ENCODE data around the gene WNT1. TPM values are rescaled to one million over a fixed set of nuclear protein-coding genes. Genes with fewer than 3 reads are reported as not detected.

Gene WNT1
- polyA plus RNA-seq, 1 donor from 2014 or later: not detected

DNA sequence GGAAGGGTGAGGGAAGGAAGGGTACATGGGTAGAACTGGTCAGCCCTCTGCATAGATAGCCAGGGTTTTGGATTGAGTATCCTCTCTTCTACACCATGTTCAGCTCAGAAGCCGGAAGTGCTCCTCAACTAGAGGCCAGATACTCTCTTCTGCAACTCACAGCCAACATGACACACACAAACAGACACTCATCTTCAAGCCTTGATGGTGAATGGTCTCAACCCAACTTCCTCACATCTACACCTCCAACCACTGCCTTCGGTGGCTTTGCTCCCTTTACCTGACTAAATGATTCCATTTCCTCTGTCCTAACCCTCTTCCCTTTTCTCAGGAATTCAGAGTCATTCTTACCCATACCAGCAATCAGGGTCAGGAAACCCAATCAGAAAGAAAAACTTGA is 45.2 kb upstream of the WNT1 start:
- no peak for TF ChIP-seq EZH2 (IDR thresholded peaks at IDR 0.05; ENCODE audit: borderline replicate concordance, insufficient read depth, low read length, poor library complexity, severe bottlenecking)
- TF ChIP-seq POLR2AphosphoS5 (IDR thresholded peaks at IDR 0.05): no peak
- TF ChIP-seq MXI1 (conservative IDR thresholded peaks at IDR 0.05; ENCODE audit: poor library complexity, severe bottlenecking): no peak
- TF ChIP-seq, protein P1, sequence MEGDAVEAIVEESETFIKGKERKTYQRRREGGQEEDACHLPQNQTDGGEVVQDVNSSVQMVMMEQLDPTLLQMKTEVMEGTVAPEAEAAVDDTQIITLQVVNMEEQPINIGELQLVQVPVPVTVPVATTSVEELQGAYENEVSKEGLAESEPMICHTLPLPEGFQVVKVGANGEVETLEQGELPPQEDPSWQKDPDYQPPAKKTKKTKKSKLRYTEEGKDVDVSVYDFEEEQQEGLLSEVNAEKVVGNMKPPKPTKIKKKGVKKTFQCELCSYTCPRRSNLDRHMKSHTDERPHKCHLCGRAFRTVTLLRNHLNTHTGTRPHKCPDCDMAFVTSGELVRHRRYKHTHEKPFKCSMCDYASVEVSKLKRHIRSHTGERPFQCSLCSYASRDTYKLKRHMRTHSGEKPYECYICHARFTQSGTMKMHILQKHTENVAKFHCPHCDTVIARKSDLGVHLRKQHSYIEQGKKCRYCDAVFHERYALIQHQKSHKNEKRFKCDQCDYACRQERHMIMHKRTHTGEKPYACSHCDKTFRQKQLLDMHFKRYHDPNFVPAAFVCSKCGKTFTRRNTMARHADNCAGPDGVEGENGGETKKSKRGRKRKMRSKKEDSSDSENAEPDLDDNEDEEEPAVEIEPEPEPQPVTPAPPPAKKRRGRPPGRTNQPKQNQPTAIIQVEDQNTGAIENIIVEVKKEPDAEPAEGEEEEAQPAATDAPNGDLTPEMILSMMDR (IDR thresholded peaks at IDR 0.05; ENCODE audit: poor library complexity, severe bottlenecking): no peak
- no peak for TF ChIP-seq TAF1 (IDR thresholded peaks at IDR 0.05; ENCODE audit: low read depth)
- no peak for TF ChIP-seq EP300 (conservative IDR thresholded peaks at IDR 0.05; ENCODE audit: poor library complexity, severe bottlenecking)
- TF ChIP-seq SMC3 (conservative IDR thresholded peaks at IDR 0.05; ENCODE audit: poor library complexity): no peak
- TF ChIP-seq, protein P2, sequence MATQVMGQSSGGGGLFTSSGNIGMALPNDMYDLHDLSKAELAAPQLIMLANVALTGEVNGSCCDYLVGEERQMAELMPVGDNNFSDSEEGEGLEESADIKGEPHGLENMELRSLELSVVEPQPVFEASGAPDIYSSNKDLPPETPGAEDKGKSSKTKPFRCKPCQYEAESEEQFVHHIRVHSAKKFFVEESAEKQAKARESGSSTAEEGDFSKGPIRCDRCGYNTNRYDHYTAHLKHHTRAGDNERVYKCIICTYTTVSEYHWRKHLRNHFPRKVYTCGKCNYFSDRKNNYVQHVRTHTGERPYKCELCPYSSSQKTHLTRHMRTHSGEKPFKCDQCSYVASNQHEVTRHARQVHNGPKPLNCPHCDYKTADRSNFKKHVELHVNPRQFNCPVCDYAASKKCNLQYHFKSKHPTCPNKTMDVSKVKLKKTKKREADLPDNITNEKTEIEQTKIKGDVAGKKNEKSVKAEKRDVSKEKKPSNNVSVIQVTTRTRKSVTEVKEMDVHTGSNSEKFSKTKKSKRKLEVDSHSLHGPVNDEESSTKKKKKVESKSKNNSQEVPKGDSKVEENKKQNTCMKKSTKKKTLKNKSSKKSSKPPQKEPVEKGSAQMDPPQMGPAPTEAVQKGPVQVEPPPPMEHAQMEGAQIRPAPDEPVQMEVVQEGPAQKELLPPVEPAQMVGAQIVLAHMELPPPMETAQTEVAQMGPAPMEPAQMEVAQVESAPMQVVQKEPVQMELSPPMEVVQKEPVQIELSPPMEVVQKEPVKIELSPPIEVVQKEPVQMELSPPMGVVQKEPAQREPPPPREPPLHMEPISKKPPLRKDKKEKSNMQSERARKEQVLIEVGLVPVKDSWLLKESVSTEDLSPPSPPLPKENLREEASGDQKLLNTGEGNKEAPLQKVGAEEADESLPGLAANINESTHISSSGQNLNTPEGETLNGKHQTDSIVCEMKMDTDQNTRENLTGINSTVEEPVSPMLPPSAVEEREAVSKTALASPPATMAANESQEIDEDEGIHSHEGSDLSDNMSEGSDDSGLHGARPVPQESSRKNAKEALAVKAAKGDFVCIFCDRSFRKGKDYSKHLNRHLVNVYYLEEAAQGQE (IDR thresholded peaks at IDR 0.05; ENCODE audit: borderline replicate concordance): no peak
- no peak for TF ChIP-seq RAD21 (conservative IDR thresholded peaks at IDR 0.05)
- Histone ChIP-seq H3K36me3 (ENCODE audit: insufficient read depth, low read length) (peaks cover 7% of the 10 kb centered on the region), H3K4me2 (ENCODE audit: low read length) (no peak overlapping the region), H3K4me3 (ENCODE audit: low read length) (no peak overlapping the region), H3K9me3 (ENCODE audit: low read length) (no peaks in the 10 kb centered on the region), H4K20me1 (ENCODE audit: insufficient read depth) (no peaks in the 10 kb centered on the region), H3K79me2 (replicated peaks; ENCODE audit: insufficient read depth, low read length) (no peaks in the 10 kb centered on the region), H2AFZ (ENCODE audit: low read depth, low read length) (no peak overlapping the region), H3K27me3 (ENCODE audit: insufficient read depth, low read depth, low read length) (no peaks in the 10 kb centered on the region), H3K9me2 (ENCODE audit: insufficient read depth, low read length) (no peaks in the 10 kb centered on the region), H3K9ac (ENCODE audit: low read length) (no peak overlapping the region), H3F3A (ENCODE audit: insufficient read depth, low read length, poor library complexity, severe bottlenecking) (no peaks in the 10 kb centered on the region), H3K27ac (ENCODE audit: low read length) (no peak overlapping the region)

DNA sequence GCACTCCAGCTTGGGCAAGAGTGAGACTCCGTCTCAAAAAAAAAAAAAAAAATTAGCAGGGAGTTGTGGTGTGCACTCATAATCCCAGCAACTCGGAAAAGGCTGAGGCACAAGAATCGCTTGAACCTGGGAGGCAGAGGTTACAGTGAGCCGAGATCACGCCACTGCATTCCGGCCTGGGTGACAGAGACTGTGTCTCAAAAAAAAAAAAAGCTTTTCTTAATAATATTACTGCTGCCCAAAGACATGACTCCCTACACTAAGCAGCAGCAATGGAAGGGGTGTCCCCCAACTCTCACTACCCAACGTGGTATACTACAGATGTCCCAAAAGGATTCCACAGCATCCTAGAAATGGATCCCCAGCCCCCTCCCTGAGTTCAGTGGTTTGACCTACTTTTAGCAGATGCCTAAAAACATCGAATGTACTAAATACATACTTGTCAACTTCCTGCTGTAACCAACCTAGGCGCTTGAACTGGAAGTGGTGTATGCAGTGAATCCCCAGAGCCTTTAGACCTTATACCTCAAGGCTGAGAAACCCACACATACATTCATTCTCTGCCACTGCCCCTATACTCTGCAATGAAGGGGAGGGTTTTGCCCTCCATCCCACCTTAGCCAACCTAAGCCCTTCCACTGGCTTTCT is 44.3 kb upstream of the WNT1 start:
- H3K4me3 ChIP-seq (ENCODE audit: low read length): no peak overlapping the region
- H2AFZ ChIP-seq (ENCODE audit: low read depth, low read length): no peak overlapping the region
- no peak overlapping the region for H3K9ac ChIP-seq (ENCODE audit: low read length)
- H3K9me2 ChIP-seq (ENCODE audit: insufficient read depth, low read length): no peaks in the 10 kb centered on the region
- peaks cover 7% of the 10 kb centered on the region for H3K36me3 ChIP-seq (ENCODE audit: insufficient read depth, low read length)
- H4K20me1 ChIP-seq (ENCODE audit: insufficient read depth): no peaks in the 10 kb centered on the region
- TF ChIP-seq EP300 (conservative IDR thresholded peaks at IDR 0.05; ENCODE audit: poor library complexity, severe bottlenecking): no peak
- H3K4me2 ChIP-seq (ENCODE audit: low read length): no peak overlapping the region
- H3K27me3 ChIP-seq (ENCODE audit: insufficient read depth, low read depth, low read length): no peaks in the 10 kb centered on the region
- H3K27ac ChIP-seq (ENCODE audit: low read length): no peak overlapping the region
- H3F3A ChIP-seq (ENCODE audit: insufficient read depth, low read length, poor library complexity, severe bottlenecking): no peaks in the 10 kb centered on the region
- no peaks in the 10 kb centered on the region for H3K79me2 ChIP-seq (replicated peaks; ENCODE audit: insufficient read depth, low read length)
- H3K9me3 ChIP-seq (ENCODE audit: low read length): no peaks in the 10 kb centered on the region
